ENCODE results near the gene LRRC26. TPM values are rescaled to one million over a fixed set of nuclear protein-coding genes. Genes with fewer than 3 reads are reported as not detected.

The LRRC26 gene
- polyA plus RNA-seq, 6 donors from 2014 or later, result not detected

DNA sequence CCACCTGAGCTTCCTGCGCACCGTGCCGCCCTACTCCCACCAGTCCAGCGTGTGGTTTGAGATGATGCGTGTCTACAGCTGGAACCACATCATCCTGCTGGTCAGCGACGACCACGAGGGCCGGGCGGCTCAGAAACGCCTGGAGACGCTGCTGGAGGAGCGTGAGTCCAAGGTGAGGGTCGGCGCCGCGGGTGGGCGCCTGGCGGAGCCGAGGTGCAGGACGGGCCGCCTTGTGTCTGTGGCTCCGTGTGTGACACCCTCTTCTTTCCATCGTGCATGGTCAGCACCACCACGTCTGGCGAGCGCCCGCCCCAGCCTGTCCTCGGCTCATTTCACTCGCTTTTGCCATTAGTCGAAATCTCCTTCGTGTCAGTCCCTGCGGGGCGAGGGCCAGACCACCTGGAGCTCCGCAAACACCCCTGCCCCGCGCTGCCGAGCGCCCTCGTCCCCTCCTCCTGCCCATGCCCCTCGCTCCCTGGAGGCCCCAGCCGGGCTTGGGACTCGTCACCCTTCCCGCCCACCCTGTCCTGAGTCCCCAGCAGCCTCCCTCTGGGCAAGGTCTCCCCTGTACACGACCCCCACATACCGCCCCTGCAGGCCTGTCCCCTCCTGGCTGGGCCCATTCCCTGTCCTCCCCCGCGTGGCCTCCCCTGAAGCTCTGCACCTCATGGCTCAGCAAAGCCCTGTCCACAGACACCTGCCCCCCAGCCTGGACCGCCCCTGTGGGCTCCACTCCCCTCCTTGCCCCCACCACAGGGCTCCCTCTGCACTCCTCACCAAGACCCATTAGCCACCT lies 23.9 kb downstream of the LRRC26 start:
- Mint-ChIP-seq H3K36me3 (peaks cover 0 to 8% of the 10 kb centered on the region in 2 donors), H3K4me3 (no peak overlapping the region)

DNA sequence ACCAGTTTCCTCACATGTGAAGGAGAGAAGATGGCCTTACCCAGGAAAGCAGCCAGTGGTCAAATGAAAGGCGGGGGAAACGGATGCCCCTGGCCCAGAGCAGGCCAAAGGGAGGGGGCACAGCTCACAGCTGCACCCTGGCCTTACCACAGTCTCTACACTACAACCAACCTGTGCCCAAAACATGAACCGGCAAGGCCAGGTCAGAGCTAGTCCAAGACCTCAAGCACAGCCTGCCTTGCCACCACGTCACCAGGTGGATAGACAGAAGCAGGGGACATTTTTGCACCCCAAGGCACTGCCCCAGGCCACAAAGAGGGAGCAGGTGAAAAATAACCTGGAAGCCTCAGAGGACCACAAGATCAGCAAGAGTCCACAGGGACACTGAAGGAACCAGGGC lies 26.4 kb downstream of the LRRC26 start:
- H3K9me3 Mint-ChIP-seq, result peaks cover 0 to 2% (median 0%) of the 10 kb centered on the region in 7 donors
- DNase-seq, result no peak
- no peak overlapping the region for H3K4me3 Mint-ChIP-seq
- H3K36me3 Mint-ChIP-seq, result peaks cover 0 to 8% of the 10 kb centered on the region in 2 donors
- H3K4me1 Mint-ChIP-seq, result peaks cover 5 to 8% (median 6%) of the 10 kb centered on the region in 3 donors
- no peak for ATAC-seq (ENCODE audit: low read depth in 2 of 2)
- H3K27ac Mint-ChIP-seq, result no peak overlapping the region
- H3K27me3 Mint-ChIP-seq, result peaks cover 21 to 73% (median 60%) of the 10 kb centered on the region in 3 donors

More for the DNA sequence above, 23.9 kb downstream of the LRRC26 start:
- peaks cover 15 to 57% (median 43%) of the 10 kb centered on the region in 3 donors for H3K27me3 Mint-ChIP-seq
- H3K27ac Mint-ChIP-seq, result no peak overlapping the region
- no peak for DNase-seq
- peaks cover 0 to 4% (median 0%) of the 10 kb centered on the region in 7 donors for H3K9me3 Mint-ChIP-seq
- ATAC-seq (ENCODE audit: low read depth in 2 of 2), result no peak
- H3K4me1 Mint-ChIP-seq, result peaks cover 5 to 9% (median 6%) of the 10 kb centered on the region in 3 donors

DNA sequence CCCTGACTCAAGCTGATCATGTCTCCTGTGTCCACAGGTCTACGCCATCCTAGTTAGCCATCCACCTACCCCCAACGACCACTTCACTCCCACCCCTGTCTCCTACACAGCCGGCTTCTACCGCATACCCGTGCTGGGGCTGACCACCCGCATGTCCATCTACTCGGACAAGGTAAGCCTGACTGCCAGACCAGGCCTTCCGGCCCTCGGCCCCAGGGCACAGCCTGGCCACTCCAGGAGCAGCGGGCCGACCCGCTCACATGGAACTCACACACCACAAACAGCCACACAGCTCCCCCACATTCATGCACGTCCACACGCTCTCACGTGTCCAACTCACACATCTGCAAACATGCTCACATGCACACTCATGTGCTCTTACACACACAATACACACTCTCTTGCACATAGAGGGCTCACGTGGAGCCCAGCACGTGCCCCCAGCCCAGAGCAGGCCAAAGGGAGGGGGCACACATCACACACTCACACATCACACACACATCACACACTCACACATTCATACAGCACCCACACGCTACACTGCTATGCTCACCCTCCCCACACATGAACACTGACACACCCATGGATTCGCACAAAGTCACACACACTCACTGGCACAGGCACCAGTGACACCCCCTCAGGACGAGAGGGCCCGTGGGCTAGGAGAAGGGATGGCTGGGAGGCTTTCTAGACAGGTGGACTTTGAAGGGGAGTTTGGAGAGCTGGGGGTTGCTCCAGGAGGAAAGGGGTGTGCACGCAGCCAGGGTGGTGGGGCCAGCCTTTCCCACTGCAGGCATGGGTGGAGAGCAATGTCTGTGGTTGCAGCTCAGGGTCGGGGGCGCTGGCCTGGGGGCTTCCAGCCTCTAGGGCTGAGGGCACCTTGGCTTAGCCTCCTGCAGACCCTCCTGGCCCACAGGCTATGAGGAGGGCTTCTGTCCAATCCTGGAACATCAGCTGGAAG lies 27.6 kb downstream of the LRRC26 start:
- Mint-ChIP-seq H3K9me3 (peaks cover 0 to 2% (median 0%) of the 10 kb centered on the region in 7 donors), H3K36me3 (peaks cover 0 to 8% of the 10 kb centered on the region in 2 donors), H3K4me3 (no peak overlapping the region), H3K4me1 (peaks cover 11 to 13% (median 12%) of the 10 kb centered on the region in 3 donors), H3K27ac (peak overlapping the region in 2 of 6 donors; percentile 82 to 97), H3K27me3 (peaks cover 25 to 76% (median 69%) of the 10 kb centered on the region in 3 donors)
- DNase-seq (no peak), ATAC-seq (ENCODE audit: low read depth in 2 of 2) (no peak)

DNA sequence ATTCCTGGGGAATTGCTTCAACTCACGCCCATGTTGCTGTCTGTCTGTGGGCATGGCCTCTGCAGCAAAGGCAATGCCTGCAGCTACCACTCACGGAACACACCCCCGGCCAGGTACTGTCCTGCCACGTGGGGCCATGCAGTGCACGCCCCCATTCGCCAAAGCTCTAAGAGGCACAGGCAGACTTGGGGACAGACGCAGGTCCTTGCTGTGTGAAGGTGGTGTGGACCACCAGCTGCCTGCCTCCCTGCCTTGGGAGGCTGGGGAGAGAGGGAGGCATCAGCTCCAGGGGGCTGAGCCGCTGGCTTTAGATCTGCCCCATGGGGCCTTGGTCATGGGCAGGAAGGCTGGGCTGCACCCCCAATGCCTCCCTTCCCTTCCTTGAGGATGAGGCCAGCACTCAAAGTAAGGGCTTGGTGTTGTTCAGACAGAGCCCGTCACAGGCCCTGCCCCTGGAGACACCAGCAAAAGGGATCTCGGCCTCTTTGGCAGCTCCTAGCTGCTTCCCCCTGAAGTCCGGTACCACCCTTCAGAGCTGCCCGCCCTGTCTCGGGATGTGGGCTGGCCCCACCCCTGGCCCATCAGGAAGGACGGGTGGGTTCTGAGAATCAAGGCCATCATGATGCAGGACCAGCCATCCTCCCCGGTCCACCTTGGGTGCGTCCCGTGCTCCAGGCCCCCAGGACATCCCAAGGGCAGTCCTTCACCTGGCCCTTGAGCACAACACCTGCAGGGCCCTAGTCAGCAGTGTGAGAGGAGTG lies 28.6 kb downstream of the LRRC26 start:
- ATAC-seq (ENCODE audit: low read depth in 2 of 2) (no peak), DNase-seq (no peak)
- Mint-ChIP-seq H3K4me1 (peaks cover 9 to 12% (median 11%) of the 10 kb centered on the region in 3 donors), H3K27ac (no peak overlapping the region), H3K27me3 (peaks cover 25 to 75% (median 66%) of the 10 kb centered on the region in 3 donors), H3K36me3 (peaks cover 0 to 8% of the 10 kb centered on the region in 2 donors), H3K4me3 (peak overlapping the region in 1 of 8 donors; percentile 30), H3K9me3 (no peaks in the 10 kb centered on the region)

DNA sequence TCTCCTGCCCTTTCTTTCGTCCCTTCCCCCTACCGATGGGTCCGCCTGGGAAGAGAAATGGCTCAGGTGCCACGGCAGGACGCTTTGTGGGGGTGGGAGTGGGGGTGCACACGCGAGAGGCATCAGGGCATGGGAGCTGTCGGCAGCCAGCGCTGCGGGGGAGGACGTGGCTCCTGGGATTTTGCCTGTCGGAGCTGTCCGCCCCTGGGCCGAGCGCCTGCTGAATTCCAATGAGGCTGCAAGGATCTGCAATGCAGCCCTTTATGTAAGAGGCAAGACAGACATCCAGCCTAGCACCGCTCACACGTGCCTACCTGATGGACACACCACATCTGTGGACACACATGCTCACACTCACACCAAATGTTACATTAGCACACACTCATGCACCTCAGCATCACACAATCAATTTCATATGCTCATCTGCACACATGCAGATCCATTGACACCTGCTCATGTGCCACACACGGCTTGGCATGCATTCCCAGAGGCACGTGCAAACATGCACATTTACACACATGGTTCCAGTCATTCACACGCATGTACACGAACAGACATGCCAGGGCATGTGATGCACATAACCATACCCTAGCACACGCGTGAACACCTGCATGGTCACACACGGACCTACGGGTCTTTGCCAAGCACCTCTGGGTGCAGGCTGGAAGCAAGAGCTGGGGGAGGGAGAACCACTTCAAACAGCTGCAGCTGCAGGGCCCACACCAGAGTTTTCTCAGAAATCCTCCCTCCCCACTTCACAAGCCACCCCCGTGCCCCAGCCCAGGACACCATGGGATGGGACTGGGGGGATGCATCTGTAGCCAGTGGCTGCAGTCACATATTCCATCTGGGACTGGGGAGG lies 29.5 kb downstream of the LRRC26 start:
- no peaks in the 10 kb centered on the region for H3K9me3 Mint-ChIP-seq
- no peak overlapping the region for H3K27ac Mint-ChIP-seq
- DNase-seq, result no peak
- peaks cover 9 to 16% (median 11%) of the 10 kb centered on the region in 3 donors for H3K4me1 Mint-ChIP-seq
- peak overlapping the region in 3 of 8 donors; percentile 20 to 62 (median 30) for H3K4me3 Mint-ChIP-seq
- peaks cover 0 to 8% of the 10 kb centered on the region in 2 donors for H3K36me3 Mint-ChIP-seq
- peaks cover 32 to 82% (median 70%) of the 10 kb centered on the region in 3 donors for H3K27me3 Mint-ChIP-seq
- ATAC-seq (ENCODE audit: low read depth in 2 of 2), result no peak

DNA sequence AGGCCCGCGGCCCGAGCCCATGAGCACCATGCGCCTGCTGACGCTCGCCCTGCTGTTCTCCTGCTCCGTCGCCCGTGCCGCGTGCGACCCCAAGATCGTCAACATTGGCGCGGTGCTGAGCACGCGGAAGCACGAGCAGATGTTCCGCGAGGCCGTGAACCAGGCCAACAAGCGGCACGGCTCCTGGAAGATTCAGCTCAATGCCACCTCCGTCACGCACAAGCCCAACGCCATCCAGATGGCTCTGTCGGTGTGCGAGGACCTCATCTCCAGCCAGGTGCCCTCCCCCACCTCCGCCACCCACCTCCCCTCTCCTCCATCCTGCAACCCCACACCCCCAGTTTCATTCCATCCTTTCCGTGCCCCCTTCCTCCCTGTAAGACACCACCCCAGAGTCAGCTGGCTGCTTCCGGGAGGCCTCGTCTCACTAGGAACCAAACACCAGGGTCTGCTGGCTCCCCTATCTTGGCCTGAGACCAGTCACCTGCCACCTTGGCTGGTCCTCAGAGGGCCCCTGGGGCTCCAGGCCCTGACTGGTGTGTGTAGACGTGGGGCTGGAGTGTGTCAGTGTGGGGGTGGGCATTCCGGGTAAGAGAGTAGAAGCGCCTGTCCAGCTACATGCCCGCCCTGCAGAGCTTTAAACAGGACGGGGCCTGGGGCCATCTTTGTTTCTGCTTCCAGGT lies 30.2 kb downstream of the LRRC26 start:
- H3K4me3 Mint-ChIP-seq, result peak overlapping the region in 2 of 8 donors; percentile 20 to 62
- H3K27me3 Mint-ChIP-seq, result peaks cover 32 to 86% (median 70%) of the 10 kb centered on the region in 3 donors
- H3K36me3 Mint-ChIP-seq, result peaks cover 0 to 8% of the 10 kb centered on the region in 2 donors
- no peaks in the 10 kb centered on the region for H3K9me3 Mint-ChIP-seq
- peaks cover 9 to 16% (median 11%) of the 10 kb centered on the region in 3 donors for H3K4me1 Mint-ChIP-seq
- DNase-seq, result no peak
- peak; percentile 30 to 31 for ATAC-seq (ENCODE audit: low read depth in 2 of 2)
- H3K27ac Mint-ChIP-seq, result peak overlapping the region in 1 of 6 donors; percentile 56

DNA sequence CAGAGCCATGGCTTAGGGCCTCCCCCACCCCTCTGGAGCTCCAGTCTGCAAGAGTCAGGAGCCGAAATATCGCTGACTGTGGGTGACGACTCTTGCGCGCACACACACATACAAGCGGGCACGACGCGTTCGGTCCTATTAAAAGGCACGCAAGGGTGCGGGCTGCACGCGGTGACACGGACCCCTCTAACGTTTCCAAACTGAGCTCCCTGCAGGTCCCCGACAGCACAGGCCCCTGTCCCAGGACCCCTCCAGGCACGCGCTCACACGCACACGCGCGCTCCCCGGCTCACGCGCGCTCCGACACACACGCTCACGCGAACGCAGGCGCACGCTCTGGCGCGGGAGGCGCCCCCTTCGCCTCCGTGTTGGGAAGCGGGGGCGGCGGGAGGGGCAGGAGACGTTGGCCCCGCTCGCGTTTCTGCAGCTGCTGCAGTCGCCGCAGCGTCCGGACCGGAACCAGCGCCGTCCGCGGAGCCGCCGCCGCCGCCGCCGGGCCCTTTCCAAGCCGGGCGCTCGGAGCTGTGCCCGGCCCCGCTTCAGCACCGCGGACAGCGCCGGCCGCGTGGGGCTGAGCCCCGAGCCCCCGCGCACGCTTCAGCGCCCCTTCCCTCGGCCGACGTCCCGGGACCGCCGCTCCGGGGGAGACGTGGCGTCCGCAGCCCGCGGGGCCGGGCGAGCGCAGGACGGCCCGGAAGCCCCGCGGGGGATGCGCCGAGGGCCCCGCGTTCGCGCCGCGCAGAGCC lies 31.0 kb downstream of the LRRC26 start, which contains the start of gene GRIN1:
Gene GRIN1 (plus strand): TSS at position 433 of the 746 bp plus-strand sequence. CDS start 333 bp downstream, outside the sequence.
- H3K27ac Mint-ChIP-seq, result peak within 1 kb of the TSS in 3 of 6 donors; percentile 47 to 78 (median 56)
- H3K36me3 Mint-ChIP-seq, result peaks cover 0 to 8% of the 10 kb centered on the region in 2 donors
- H3K27me3 Mint-ChIP-seq, result peaks cover 32 to 80% (median 65%) of the 10 kb centered on the region in 3 donors
- H3K4me3 Mint-ChIP-seq, result peak within 1 kb of the TSS in 3 of 8 donors; percentile 20 to 65 (median 62)
- no peaks in the 10 kb centered on the region for H3K9me3 Mint-ChIP-seq
- ATAC-seq (ENCODE audit: low read depth in 2 of 2) (peak; percentile 51 to 60), DNase-seq (no peak)
- peaks cover 9 to 16% (median 11%) of the 10 kb centered on the region in 3 donors for H3K4me1 Mint-ChIP-seq

DNA sequence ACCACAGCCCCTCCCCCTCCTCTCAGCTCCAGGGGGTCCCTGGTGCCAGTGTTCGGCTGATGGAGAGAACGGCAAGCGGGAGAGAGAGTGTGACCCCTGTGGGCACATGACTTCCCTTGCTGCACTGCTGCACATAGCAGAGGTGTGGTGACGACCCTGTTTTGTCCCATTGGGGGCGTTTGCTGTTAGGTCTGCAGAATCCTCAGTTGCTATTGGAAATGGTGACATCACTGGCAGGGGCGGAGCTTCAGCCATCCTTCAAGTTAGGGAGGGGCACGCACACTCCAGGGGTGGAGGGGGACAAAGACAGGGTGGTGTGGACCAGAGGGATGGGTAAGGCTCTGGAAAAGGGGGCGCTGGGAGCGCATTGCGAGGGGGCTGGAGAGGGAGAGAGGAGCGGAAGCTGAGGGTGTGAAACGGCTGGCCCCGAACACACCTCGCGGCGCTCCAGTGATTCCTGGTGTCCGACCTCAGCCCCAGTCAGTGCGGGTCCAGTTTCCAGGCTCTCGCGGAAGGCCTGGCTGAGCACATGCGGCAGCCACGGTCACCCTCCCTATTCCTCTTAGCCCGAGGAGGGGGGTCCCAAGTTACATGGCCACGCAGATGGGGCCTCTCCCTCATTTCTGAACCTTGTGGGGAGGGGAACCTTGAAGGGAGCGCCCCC lies 31.7 kb downstream of the LRRC26 start:
- peak overlapping the region in 2 of 8 donors; percentile 41 to 65 for H3K4me3 Mint-ChIP-seq
- DNase-seq (no peak), ATAC-seq (ENCODE audit: low read depth in 2 of 2) (peak; percentile 30 to 33)
- H3K27me3 Mint-ChIP-seq, result peaks cover 28 to 73% (median 58%) of the 10 kb centered on the region in 3 donors
- peaks cover 9 to 16% (median 11%) of the 10 kb centered on the region in 3 donors for H3K4me1 Mint-ChIP-seq
- no peaks in the 10 kb centered on the region for H3K9me3 Mint-ChIP-seq
- peak overlapping the region in 3 of 6 donors; percentile 43 to 78 (median 47) for H3K27ac Mint-ChIP-seq
- peaks cover 0 to 8% of the 10 kb centered on the region in 2 donors for H3K36me3 Mint-ChIP-seq

DNA sequence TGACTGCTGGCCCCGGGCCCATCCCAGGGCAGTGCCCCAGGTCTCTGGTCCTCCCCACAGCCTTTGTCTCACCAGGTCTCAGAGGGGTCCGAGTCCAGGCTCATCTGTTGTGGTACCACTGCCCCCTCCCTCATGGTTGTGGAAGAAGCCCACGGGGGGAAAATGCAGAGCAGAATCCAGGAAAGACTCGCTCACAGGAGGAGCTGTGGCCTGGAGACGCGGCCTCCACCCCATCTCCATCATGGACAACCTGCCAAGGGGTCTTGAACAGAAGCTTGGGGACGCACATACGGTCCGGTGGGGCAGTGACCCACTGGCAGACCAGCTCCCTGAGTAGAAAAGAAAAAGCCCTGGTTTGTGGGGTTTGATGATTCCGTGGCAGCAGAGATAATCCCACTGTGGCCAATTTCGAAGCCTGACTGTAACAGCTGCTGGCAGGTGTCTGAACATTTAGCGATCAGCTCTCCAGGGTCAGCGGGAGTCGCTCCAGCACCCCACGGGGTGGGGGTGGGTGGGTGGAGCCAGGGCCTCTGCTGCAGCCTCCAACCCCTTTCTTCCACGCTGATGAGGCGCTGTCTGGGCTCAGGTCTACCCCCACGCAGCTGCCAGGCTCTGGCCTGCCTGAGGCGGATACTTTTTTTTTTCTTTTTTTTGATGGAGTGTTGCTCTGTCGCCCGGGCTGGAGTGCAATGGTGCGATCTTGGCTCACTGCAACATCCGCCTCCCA lies 32.8 kb downstream of the LRRC26 start:
- no peaks in the 10 kb centered on the region for H3K9me3 Mint-ChIP-seq
- no peak for DNase-seq
- H3K27ac Mint-ChIP-seq, result no peak overlapping the region
- H3K36me3 Mint-ChIP-seq, result peaks cover 0 to 2% of the 10 kb centered on the region in 2 donors
- ATAC-seq (ENCODE audit: low read depth in 2 of 2), result no peak
- peak overlapping the region in 1 of 8 donors; percentile 40 for H3K4me3 Mint-ChIP-seq
- peaks cover 26 to 66% (median 48%) of the 10 kb centered on the region in 3 donors for H3K27me3 Mint-ChIP-seq
- H3K4me1 Mint-ChIP-seq, result peaks cover 9 to 12% (median 11%) of the 10 kb centered on the region in 3 donors
